ENCODE results near the gene WDR64. TPM values are rescaled to one million over a fixed set of nuclear protein-coding genes. Genes with fewer than 3 reads are reported as not detected.

The WDR64 gene
- total RNA-seq, 1 experiment from 2014 or later = not detected

DNA sequence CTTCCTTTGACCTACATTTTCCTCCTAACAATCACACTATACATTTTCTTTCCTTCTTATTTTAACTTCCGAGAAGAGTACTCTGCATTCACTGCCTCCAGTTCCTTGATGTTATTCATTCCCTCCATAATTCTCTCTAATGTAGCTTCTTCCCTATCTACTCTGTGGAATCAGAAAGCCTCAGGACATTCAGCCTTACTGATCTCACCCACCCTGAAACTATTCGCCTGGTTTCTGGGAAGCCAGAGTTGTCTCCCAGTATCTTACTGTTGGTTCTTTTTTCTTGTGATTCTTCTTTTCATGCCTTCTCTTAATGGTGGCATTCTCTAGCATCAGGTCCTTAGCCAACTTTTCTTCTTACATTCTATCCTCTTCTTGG is 45.5 kb downstream of the WDR64 start:
- intact Hi-C loops (cut with micrococcal nuclease; ENCODE audit: unreplicated experiment) = no loop called here
- POLR2A ChIA-PET = no interaction called here

GRCh38 chr1:241698177-241698576 is 46.1 kb downstream of the WDR64 start:
- POLR2A ChIA-PET = no interaction called here
- Mint-ChIP-seq H3K4me1 (ENCODE audit: low read depth, unreplicated experiment) (no peaks in the 10 kb centered on the region), H3K27ac (ENCODE audit: unreplicated experiment) (no peak overlapping the region), H3K4me3 (ENCODE audit: unreplicated experiment) (no peak overlapping the region), H3K27me3 (ENCODE audit: insufficient read depth, unreplicated experiment) (no peaks in the 10 kb centered on the region), H3K9me3 (ENCODE audit: unreplicated experiment) (no peaks in the 10 kb centered on the region), H3K36me3 (ENCODE audit: insufficient read depth, unreplicated experiment) (no peaks in the 10 kb centered on the region)
- CTCF ChIA-PET = no interaction called here
- intact Hi-C loops (cut with micrococcal nuclease; ENCODE audit: unreplicated experiment) = no loop called here
- DNase-seq = no peak
- TF ChIP-seq, protein P1, sequence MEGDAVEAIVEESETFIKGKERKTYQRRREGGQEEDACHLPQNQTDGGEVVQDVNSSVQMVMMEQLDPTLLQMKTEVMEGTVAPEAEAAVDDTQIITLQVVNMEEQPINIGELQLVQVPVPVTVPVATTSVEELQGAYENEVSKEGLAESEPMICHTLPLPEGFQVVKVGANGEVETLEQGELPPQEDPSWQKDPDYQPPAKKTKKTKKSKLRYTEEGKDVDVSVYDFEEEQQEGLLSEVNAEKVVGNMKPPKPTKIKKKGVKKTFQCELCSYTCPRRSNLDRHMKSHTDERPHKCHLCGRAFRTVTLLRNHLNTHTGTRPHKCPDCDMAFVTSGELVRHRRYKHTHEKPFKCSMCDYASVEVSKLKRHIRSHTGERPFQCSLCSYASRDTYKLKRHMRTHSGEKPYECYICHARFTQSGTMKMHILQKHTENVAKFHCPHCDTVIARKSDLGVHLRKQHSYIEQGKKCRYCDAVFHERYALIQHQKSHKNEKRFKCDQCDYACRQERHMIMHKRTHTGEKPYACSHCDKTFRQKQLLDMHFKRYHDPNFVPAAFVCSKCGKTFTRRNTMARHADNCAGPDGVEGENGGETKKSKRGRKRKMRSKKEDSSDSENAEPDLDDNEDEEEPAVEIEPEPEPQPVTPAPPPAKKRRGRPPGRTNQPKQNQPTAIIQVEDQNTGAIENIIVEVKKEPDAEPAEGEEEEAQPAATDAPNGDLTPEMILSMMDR (IDR thresholded peaks at IDR 0.05; ENCODE audit: insufficient read depth in 1 of 2, low read depth in 1 of 2, low read length in 1 of 2, severe bottlenecking in 1 of 2, unreplicated experiment in 1 of 2) = no peak
- H3K4me1 ChIP-seq = peaks cover 9% of the 10 kb centered on the region; the same call in 1 of the 2 replicates
- 0 out of 2 replicates have a peak, but pooled peaks cover 5% of the 10 kb centered on the region for H3K9me3 ChIP-seq
- BruUV-seq (replicated peaks) = no TSS peak
- H3K36me3 ChIP-seq (ENCODE audit: control insufficient read depth, insufficient read depth, low read length) = no peaks in the 10 kb centered on the region
- no peak overlapping the region for H3K4me3 ChIP-seq (ENCODE audit: low read depth, low read length)
- H3K27me3 ChIP-seq (replicated peaks; ENCODE audit: control insufficient read depth, insufficient read depth, low read length) = no peaks in the 10 kb centered on the region

More for the DNA sequence above, 45.5 kb downstream of the WDR64 start:
- BruUV-seq (replicated peaks) = no TSS peak
- Histone ChIP-seq H3K9me3 (0 out of 2 replicates have a peak, but pooled peaks cover 5% of the 10 kb centered on the region), H3K4me3 (ENCODE audit: low read depth, low read length) (no peak overlapping the region), H3K4me1 (peaks cover 9% of the 10 kb centered on the region; the same call in 1 of the 2 replicates), H3K27me3 (replicated peaks; ENCODE audit: control insufficient read depth, insufficient read depth, low read length) (no peaks in the 10 kb centered on the region), H3K36me3 (ENCODE audit: control insufficient read depth, insufficient read depth, low read length) (no peaks in the 10 kb centered on the region)
- TF ChIP-seq, protein P1 (IDR thresholded peaks at IDR 0.05; ENCODE audit: insufficient read depth in 1 of 2, low read depth in 1 of 2, low read length in 1 of 2, severe bottlenecking in 1 of 2, unreplicated experiment in 1 of 2) = no peak
- H3K27me3 Mint-ChIP-seq (ENCODE audit: insufficient read depth, unreplicated experiment) = no peaks in the 10 kb centered on the region
- CTCF ChIA-PET = no interaction called here
- no peak for DNase-seq
- no peaks in the 10 kb centered on the region for H3K4me1 Mint-ChIP-seq (ENCODE audit: low read depth, unreplicated experiment)
- no peaks in the 10 kb centered on the region for H3K9me3 Mint-ChIP-seq (ENCODE audit: unreplicated experiment)
- H3K27ac Mint-ChIP-seq (ENCODE audit: unreplicated experiment) = no peak overlapping the region
- no peak overlapping the region for H3K4me3 Mint-ChIP-seq (ENCODE audit: unreplicated experiment)
- H3K36me3 Mint-ChIP-seq (ENCODE audit: insufficient read depth, unreplicated experiment) = no peaks in the 10 kb centered on the region

DNA sequence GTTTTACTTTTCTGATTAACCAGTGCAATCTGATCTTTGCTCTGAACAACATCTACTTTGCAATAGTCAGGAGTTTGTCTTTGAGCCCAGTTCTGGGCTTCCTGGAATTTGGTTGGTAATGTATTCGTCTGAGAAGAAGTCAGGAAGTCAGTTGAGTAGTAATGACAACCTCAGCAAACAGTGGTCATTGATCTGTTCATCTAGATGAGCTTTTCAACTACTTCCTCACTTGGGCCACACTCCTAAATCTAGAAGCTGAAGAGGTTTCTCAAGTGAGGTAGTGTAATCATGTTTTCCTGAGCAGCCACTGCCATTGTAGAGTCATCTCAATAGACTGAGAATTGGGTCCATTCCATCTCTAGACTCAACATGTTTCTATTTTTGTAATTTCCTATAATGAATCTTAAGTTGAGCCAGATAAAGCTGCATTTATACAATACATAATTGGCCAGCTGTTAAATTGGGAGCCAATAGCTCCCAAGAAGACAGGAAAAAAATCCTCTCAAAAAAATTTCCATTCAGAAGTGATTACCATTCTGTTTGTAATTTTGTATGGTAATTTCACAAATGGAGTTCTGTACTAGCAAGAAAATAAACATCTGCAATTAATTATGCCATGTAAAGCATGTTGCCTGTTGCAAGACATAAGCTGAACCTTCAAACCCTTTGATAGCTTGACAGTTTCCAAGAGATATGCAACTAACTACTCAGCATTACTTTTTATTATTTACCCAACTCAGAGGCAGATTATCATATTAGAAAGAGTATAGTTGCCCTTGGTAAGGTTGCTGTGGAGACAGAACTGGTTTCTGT is 49.6 kb downstream of the WDR64 start:
- peaks cover 4% of the 10 kb centered on the region; the same call in 1 of the 2 replicates for H3K4me1 ChIP-seq
- DNase-seq = no peak
- Mint-ChIP-seq H3K4me1 (ENCODE audit: low read depth, unreplicated experiment) (no peaks in the 10 kb centered on the region), H3K27ac (ENCODE audit: unreplicated experiment) (no peak overlapping the region), H3K36me3 (ENCODE audit: insufficient read depth, unreplicated experiment) (no peaks in the 10 kb centered on the region), H3K4me3 (ENCODE audit: unreplicated experiment) (no peak overlapping the region), H3K9me3 (ENCODE audit: unreplicated experiment) (no peaks in the 10 kb centered on the region), H3K27me3 (ENCODE audit: insufficient read depth, unreplicated experiment) (no peaks in the 10 kb centered on the region)
- no peaks in the 10 kb centered on the region for H3K27me3 ChIP-seq (replicated peaks; ENCODE audit: control insufficient read depth, insufficient read depth, low read length)
- BruUV-seq (replicated peaks) = no TSS peak
- POLR2A ChIA-PET = no interaction called here
- intact Hi-C loops (cut with micrococcal nuclease; ENCODE audit: unreplicated experiment) = no loop called here
- CTCF ChIA-PET = no interaction called here
- TF ChIP-seq, protein P1 (IDR thresholded peaks at IDR 0.05; ENCODE audit: insufficient read depth in 1 of 2, low read depth in 1 of 2, low read length in 1 of 2, severe bottlenecking in 1 of 2, unreplicated experiment in 1 of 2) = no peak
- H3K9me3 ChIP-seq = 0 out of 2 replicates have a peak, but pooled peaks cover 5% of the 10 kb centered on the region
- H3K4me3 ChIP-seq (ENCODE audit: low read depth, low read length) = no peak overlapping the region
- H3K36me3 ChIP-seq (ENCODE audit: control insufficient read depth, insufficient read depth, low read length) = no peaks in the 10 kb centered on the region

Data from Caco-2 (cell line).